Stimulated activated naive B cell treated with anti-CD40 and anti-IgM and Interleukin-4, amounts not matched to agents 10 μg/mL and 1 μg/mL and 100 μg/mL, for 72 hours (primary cell): ENCODE data around the gene MPO.

Experiments
- ATAC-seq, 2 donors: fragments of 150-1000 bp; cut with Tn5 transposase; replicated peaks; 2 replicates each; pipeline ENCODE4 v1.10.0; 2021; ENCODE audit warnings: moderate library complexity in 1 of 2
- DNase-seq: peaks from one replicate; pipeline ENCODE4 v3.0.0; 2021
- H3K27ac Mint-ChIP-seq: one replicate; pipeline ENCODE4 v1.8.0; 2022; ENCODE audit warnings: mild to moderate bottlenecking, mixed read lengths
- H3K27me3 Mint-ChIP-seq, 2 donors: one replicate each; pipeline ENCODE4 v1.8.0; 2022; ENCODE audit warnings: mixed read lengths in 2 of 2
- H3K36me3 Mint-ChIP-seq, 2 donors: one replicate each; pipeline ENCODE4 v1.8.0; 2022; ENCODE audit warnings: mixed read lengths in 2 of 2, mild to moderate bottlenecking in 1 of 2
- H3K4me1 Mint-ChIP-seq, 2 donors: one replicate each; pipeline ENCODE4 v1.8.0; 2022; ENCODE audit warnings: mixed read lengths in 2 of 2, mild to moderate bottlenecking in 1 of 2
- H3K4me3 Mint-ChIP-seq, 2 donors: one replicate each; pipeline ENCODE4 v1.8.0; 2022; ENCODE audit warnings: mild to moderate bottlenecking in 2 of 2, mixed read lengths in 2 of 2, moderate library complexity in 1 of 2
- H3K9me3 Mint-ChIP-seq, 2 donors: one replicate each; pipeline ENCODE4 v1.8.0; 2022; ENCODE audit warnings: mixed read lengths in 2 of 2, mild to moderate bottlenecking in 1 of 2

MPO gene

DNA sequence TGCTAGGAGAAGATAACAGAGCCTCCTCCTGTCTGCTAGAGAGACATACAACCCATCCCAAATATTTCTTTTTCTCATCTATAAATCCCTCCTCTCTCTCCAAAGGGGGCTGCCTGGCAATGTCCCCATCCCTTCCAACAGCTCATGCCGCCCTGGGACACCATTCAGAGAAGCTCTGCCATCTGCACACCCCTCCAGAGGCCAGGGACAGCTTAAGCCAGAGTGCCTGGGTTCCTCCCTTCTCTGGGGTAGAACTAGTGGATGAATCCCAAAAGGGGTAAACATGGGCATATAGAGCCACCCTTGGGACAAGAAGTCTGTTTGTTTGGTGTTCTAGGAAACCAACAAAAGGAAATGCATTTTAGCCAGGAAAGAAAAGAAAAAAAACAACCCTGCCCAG is 44.9 kb downstream of the MPO start:
- DNase-seq (no peak), ATAC-seq (no peak)
- Mint-ChIP-seq H3K36me3 (no peaks in the 10 kb centered on the region), H3K9me3 (no peaks in the 10 kb centered on the region), H3K4me3 (no peak overlapping the region), H3K27ac (no peak overlapping the region), H3K27me3 (peaks cover 20 to 36% of the 10 kb centered on the region in 2 donors), H3K4me1 (peaks cover 26 to 28% of the 10 kb centered on the region in 2 donors)

DNA sequence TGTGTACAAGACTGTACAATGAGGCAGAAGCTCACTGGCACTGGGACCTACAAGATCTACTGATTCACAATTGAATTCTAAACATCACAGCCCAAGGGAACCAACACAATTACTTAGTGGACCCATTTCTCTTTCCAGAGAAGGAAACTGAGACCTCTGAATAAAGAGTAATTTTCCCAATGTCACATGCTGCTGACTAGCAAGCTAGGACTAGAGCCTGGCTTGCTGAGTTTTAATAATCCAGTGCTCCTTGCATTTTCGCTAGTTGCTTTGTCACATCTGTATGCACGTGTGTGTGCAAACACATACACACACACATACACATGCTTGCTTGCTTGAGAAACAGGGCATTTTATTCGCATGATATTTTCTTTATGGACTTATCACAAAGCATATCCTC is 46.2 kb downstream of the MPO start:
- Mint-ChIP-seq H3K36me3 (no peaks in the 10 kb centered on the region), H3K4me1 (peaks cover 26 to 28% of the 10 kb centered on the region in 2 donors), H3K27ac (no peak overlapping the region), H3K4me3 (no peak overlapping the region), H3K9me3 (no peaks in the 10 kb centered on the region), H3K27me3 (peaks cover 8 to 24% of the 10 kb centered on the region in 2 donors)
- no peak for ATAC-seq
- no peak for DNase-seq

DNA sequence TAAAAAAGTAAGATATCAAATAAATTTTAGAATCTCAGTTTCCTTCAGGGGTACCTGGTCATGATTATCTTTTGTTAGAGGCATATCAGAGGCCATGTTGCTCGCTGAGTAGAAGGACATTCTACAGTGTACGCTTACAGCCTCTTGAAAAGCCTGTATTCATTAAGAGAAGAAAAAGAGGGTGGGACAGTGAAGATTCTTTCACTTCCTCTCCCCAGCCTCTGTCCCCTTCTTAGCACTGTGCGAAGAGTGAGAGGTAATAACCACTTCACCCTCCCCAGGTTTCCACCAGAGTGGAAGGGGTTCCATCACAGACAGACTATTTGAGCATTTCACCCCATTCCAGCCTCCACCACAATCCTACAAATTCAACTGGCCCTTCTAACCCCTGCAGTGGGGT is 47.2 kb downstream of the MPO start:
- peaks cover 26 to 28% of the 10 kb centered on the region in 2 donors for H3K4me1 Mint-ChIP-seq
- H3K27me3 Mint-ChIP-seq: peaks cover 13 to 17% of the 10 kb centered on the region in 2 donors
- no peak overlapping the region for H3K27ac Mint-ChIP-seq
- peak; percentile 86 for ATAC-seq
- peak; percentile 18 for DNase-seq
- H3K4me3 Mint-ChIP-seq: no peak overlapping the region
- H3K36me3 Mint-ChIP-seq: no peaks in the 10 kb centered on the region
- H3K9me3 Mint-ChIP-seq: no peaks in the 10 kb centered on the region

DNA sequence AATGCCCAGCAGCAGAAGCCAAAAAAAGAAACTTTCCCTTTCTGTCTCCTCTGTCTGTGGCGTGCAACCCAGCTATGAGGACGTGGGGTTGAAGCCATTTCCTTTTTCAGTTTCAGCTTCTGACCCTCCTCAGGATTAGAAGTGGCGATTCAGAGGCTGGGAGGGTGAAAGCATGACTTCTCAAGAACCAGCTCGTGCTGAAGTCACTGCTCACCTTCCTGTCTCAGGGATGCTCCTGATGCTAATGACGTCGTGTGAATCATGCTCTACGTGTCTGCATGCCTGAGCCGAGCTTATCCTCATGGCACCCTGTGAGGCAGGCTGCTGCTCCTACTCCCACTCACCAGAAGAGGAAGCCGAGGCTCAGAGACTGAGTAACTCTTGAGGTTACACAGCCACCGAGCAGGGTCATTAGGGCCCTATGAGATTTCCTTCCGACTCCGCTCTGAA is 48.0 kb downstream of the MPO start:
- Mint-ChIP-seq H3K4me1 (peaks cover 26 to 28% of the 10 kb centered on the region in 2 donors), H3K27me3 (peaks cover 19 to 21% of the 10 kb centered on the region in 2 donors), H3K36me3 (no peaks in the 10 kb centered on the region), H3K9me3 (no peaks in the 10 kb centered on the region), H3K4me3 (peak overlapping the region; percentile 46 to 56), H3K27ac (peak overlapping the region; percentile 91)
- ATAC-seq: peak; percentile 90 to 94
- DNase-seq: peak; percentile 77

DNA sequence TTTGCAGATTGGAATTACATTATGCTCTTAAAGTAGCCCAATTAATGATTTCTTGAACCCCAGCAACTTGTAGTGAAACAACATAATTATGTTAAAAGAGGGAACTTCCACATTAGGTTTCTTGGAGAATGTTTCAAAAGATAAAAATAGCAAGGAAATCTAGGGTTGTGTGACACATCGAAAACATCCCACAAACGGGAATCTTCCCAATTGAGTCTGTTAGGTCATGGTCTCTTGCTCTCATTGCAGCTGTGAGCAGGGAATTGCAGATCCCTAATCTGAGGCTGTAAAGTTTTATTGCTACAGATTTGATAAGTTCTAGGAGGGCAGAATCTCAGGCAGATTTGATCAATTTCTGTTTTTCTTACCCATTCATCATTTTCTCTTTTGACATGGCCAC is 49.1 kb downstream of the MPO start:
- H3K36me3 Mint-ChIP-seq: no peaks in the 10 kb centered on the region
- peak overlapping the region; percentile 91 for H3K27ac Mint-ChIP-seq
- H3K27me3 Mint-ChIP-seq: peaks cover 21 to 23% of the 10 kb centered on the region in 2 donors

DNA sequence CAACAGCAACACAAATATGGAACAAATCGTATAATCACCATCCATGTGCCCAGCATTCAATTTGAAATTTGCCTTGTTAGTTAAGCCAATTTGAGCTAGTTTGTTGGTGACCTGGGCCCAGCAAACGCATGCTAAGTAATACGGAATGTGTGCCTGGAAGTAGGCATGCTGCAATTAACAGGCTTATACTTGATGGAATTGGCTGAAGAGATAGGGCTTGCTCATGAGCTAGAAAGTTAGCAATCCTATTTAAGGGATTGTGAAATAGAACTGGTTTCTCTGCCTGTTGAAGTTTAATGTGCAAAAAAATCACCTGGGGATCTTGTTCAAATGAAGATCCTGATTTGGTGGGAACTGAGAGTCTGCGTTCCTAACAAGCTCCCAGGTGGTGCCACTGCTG is 50.9 kb downstream of the MPO start:
- Mint-ChIP-seq H3K4me1 (peaks cover 17 to 23% of the 10 kb centered on the region in 2 donors), H3K9me3 (no peaks in the 10 kb centered on the region), H3K27me3 (peaks cover 20 to 21% of the 10 kb centered on the region in 2 donors), H3K27ac (no peak overlapping the region), H3K36me3 (no peaks in the 10 kb centered on the region), H3K4me3 (no peak overlapping the region)
- ATAC-seq: no peak
- DNase-seq: no peak

More for the DNA sequence above, 49.1 kb downstream of the MPO start:
- DNase-seq (no peak), ATAC-seq (no peak)
- no peak overlapping the region for H3K4me3 Mint-ChIP-seq
- no peaks in the 10 kb centered on the region for H3K9me3 Mint-ChIP-seq
- peaks cover 26 to 27% of the 10 kb centered on the region in 2 donors for H3K4me1 Mint-ChIP-seq

DNA sequence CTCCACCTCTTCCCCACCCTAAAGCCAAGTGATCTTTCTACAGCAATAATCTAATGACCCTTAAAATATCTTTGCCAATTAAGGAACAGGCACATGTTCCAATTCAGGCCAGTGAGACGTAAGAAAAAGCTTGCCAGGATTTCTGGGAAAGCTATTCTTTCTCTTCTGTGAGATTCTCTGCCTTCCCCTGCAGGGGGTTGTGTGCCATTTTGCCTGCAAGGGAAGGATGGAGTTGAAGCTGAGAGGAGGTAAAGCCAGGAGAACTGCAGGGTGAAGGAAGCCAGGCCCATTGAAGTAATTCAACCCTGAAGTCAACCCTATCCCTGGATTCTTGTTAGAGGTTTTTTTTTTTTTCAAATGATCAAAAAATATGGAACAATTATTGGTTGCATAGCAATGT is 51.4 kb downstream of the MPO start:
- no peaks in the 10 kb centered on the region for H3K9me3 Mint-ChIP-seq
- H3K4me3 Mint-ChIP-seq: no peak overlapping the region
- H3K36me3 Mint-ChIP-seq: no peaks in the 10 kb centered on the region
- peaks cover 19 to 24% of the 10 kb centered on the region in 2 donors for H3K27me3 Mint-ChIP-seq
- ATAC-seq: no peak
- no peak for DNase-seq
- H3K27ac Mint-ChIP-seq: no peak overlapping the region
- H3K4me1 Mint-ChIP-seq: peaks cover 17 to 24% of the 10 kb centered on the region in 2 donors

DNA sequence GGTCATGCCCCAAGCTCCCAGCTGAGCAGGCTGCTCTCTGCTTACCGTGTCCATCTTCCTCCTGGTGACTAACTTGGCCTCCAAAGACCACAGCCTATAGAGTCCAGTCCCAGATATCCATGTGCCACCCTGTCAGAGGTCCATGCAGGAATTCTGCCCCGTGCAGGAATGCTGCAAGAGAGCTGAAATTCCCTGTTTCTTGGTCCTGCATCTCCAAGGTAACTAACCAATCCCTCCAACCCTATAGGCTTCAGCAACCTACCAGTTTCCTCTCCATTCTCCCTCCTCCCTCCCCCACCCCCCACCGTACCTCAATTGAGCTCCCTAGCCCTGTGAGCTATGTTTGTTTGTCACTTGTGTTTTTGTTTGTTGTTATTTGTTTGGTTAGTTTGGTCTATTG is 52.1 kb downstream of the MPO start:
- Mint-ChIP-seq H3K27me3 (peaks cover 19 to 28% of the 10 kb centered on the region in 2 donors), H3K36me3 (no peaks in the 10 kb centered on the region), H3K27ac (no peak overlapping the region), H3K4me3 (no peak overlapping the region), H3K9me3 (no peaks in the 10 kb centered on the region), H3K4me1 (peaks cover 15 to 26% of the 10 kb centered on the region in 2 donors)
- no peak for DNase-seq
- ATAC-seq: no peak

DNA sequence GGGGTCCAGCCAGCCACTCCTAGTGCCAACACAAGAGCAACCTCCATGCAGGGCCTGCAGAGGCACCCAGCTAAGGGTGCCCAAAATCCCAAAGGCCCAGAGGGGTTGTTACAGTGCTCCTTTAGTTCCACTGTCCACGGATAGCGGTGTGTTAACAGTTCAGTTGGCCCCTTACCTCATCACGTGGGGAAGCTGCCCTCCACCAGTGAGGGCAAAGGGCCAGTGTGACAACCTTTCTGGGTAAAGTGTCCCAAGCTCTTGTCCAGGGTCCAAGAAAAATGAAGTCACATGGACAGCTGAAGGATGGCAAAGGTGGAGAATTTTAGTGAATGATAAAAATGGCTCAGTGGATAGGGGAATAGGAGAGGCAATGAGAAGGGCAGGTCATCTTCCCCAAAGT is 53.0 kb downstream of the MPO start:
- Mint-ChIP-seq H3K36me3 (no peaks in the 10 kb centered on the region), H3K4me1 (peaks cover 10 to 20% of the 10 kb centered on the region in 2 donors), H3K4me3 (no peak overlapping the region), H3K27me3 (peaks cover 19 to 28% of the 10 kb centered on the region in 2 donors), H3K9me3 (no peaks in the 10 kb centered on the region), H3K27ac (no peak overlapping the region)
- no peak for ATAC-seq
- no peak for DNase-seq

DNA sequence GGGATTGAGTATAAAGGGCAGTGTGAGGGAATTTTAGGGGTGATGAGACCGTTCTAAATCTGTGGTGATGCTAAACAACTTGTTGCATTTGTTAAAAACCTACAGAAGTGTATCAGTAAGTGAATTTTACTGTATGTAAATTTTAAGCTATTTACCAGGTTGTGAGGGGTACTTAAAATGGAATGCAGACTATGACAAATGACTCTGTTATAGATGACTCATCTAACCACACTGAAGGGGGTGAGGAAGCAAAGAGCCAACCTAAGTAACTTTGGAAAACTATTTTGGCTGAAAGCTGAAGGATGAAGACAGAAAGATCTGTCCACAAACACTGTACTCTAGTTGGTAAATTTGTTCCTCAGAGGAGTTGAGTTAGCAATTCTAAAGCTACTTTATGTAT is 56.4 kb downstream of the MPO start:
- Mint-ChIP-seq H3K4me3 (no peak overlapping the region), H3K4me1 (peaks cover 6 to 11% of the 10 kb centered on the region in 2 donors), H3K9me3 (no peaks in the 10 kb centered on the region), H3K27ac (no peak overlapping the region), H3K36me3 (no peaks in the 10 kb centered on the region), H3K27me3 (peaks cover 19 to 28% of the 10 kb centered on the region in 2 donors)
- peak in 1 of 2 donors; percentile 56 for ATAC-seq
- no peak for DNase-seq
